PFSK-1 (cell line): ENCODE results near the gene CD1C.

Source experiments
- SIN3A ChIP-seq: IDR thresholded peaks from 2 replicates; pipeline ENCODE4 v1.6.1; 2012; ENCODE audit warnings: mild to moderate bottlenecking, low read length, moderate library complexity, borderline replicate concordance; ENCODE audit not compliant: insufficient read depth
- TAF1 ChIP-seq: IDR thresholded peaks from 2 replicates; pipeline ENCODE4 v1.6.1; 2012; ENCODE audit warnings: low read length, control low read depth, borderline replicate concordance; ENCODE audit not compliant: insufficient read depth
- TF ChIP-seq, protein P1 (sequence below), 2 experiments: IDR thresholded peaks; 2 replicates each; pipeline versions ENCODE4 v1.6.1 to v1.8.0; 2011 to 2012; ENCODE audit warnings: low read depth in 2 of 2, low read length in 2 of 2, control low read depth in 1 of 2, inconsistent platforms in 1 of 2, mild to moderate bottlenecking in 1 of 2, moderate library complexity in 1 of 2; ENCODE audit not compliant: insufficient read depth in 1 of 2

DNA sequence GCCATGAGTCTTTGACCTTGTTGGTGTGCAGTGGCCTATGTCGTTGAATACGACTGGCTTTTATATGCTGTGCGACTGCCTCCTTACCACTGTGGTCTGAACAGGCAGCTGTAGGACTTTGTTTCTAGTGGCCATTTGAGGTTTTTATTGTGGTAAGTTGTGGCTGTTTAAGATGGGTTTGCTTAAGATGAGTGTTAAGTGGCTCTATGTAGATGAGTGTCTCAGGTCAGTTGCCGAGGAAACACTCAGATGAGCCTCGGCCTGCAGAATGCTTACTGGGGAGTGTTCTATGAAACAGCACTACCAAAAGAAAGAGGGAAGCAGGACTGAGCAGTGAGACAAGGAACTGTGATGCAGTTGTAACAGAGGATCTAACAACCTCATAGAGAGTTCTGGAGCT, 14.9 kb upstream of the CD1C start:
- TF ChIP-seq SIN3A: no peak
- TF ChIP-seq, protein P1, sequence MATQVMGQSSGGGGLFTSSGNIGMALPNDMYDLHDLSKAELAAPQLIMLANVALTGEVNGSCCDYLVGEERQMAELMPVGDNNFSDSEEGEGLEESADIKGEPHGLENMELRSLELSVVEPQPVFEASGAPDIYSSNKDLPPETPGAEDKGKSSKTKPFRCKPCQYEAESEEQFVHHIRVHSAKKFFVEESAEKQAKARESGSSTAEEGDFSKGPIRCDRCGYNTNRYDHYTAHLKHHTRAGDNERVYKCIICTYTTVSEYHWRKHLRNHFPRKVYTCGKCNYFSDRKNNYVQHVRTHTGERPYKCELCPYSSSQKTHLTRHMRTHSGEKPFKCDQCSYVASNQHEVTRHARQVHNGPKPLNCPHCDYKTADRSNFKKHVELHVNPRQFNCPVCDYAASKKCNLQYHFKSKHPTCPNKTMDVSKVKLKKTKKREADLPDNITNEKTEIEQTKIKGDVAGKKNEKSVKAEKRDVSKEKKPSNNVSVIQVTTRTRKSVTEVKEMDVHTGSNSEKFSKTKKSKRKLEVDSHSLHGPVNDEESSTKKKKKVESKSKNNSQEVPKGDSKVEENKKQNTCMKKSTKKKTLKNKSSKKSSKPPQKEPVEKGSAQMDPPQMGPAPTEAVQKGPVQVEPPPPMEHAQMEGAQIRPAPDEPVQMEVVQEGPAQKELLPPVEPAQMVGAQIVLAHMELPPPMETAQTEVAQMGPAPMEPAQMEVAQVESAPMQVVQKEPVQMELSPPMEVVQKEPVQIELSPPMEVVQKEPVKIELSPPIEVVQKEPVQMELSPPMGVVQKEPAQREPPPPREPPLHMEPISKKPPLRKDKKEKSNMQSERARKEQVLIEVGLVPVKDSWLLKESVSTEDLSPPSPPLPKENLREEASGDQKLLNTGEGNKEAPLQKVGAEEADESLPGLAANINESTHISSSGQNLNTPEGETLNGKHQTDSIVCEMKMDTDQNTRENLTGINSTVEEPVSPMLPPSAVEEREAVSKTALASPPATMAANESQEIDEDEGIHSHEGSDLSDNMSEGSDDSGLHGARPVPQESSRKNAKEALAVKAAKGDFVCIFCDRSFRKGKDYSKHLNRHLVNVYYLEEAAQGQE (IDR thresholded peaks at IDR 0.05; ENCODE audit: insufficient read depth in 1 of 2, low read depth in 2 of 2, low read length in 2 of 2): no peak
- TF ChIP-seq TAF1: no peak
